Heart left ventricle (tissue), 16 donors: ENCODE results near the gene TIAM2. TPM values are rescaled to one million over a fixed set of nuclear protein-coding genes. Genes with fewer than 3 reads are reported as not detected.

Experiments used
- ATAC-seq, 4 donors: fragments of 200-7000 bp; cut with Tn5 transposase; one replicate each; pipeline ENCODE4 v1.9.1; 2020 to 2022; ENCODE audit warnings: moderate library complexity in 4 of 4, mild to moderate bottlenecking in 3 of 4, moderate number of reproducible peaks in 1 of 4
- DNase-seq, 5 donors: peaks; one replicate each; pipeline ENCODE4 v3.0.0-alpha.2; 2020
- H3K27ac ChIP-seq, 12 donors: fragments of 200-600 bp; sonication (generic) in 4 of 12; one replicate each; pipeline versions ENCODE4 v1.5.0 to v1.8.0; 2016 to 2022; ENCODE audit warnings: mild to moderate bottlenecking in 2 of 12
- H3K27me3 ChIP-seq, 9 donors: fragments of 200-600 bp; sonication (generic) in 2 of 9; one replicate each; pipeline versions ENCODE4 v1.5.1 to v1.8.0; 2016 to 2022; ENCODE audit warnings: mild to moderate bottlenecking in 3 of 9
- H3K36me3 ChIP-seq, 9 donors: fragments of 200-600 bp; sonication (generic) in 2 of 9; one replicate each; pipeline versions ENCODE4 v1.5.0 to v1.8.0; 2018 to 2022; ENCODE audit warnings: mild to moderate bottlenecking in 2 of 9
- H3K4me1 ChIP-seq, 12 donors: fragments of 200-600 bp; sonication (generic) in 4 of 12; one replicate each; pipeline versions ENCODE4 v1.5.0 to v1.8.0; 2016 to 2022; ENCODE audit warnings: mild to moderate bottlenecking in 3 of 12
- H3K4me3 ChIP-seq, 12 donors: fragments of 200-600 bp; sonication (generic) in 4 of 12; one replicate each; pipeline versions ENCODE4 v1.5.0 to v1.8.0; 2017 to 2022; ENCODE audit warnings: mild to moderate bottlenecking in 9 of 12, moderate library complexity in 4 of 12
- H3K9me3 ChIP-seq, 12 donors: fragments of 200-600 bp; sonication (generic) in 4 of 12; one replicate each; pipeline versions ENCODE4 v1.5.0 to v1.8.0; 2016 to 2022; ENCODE audit warnings: mild to moderate bottlenecking in 1 of 12
- CTCF ChIP-seq, 12 donors: fragments of 200-600 bp; sonication (generic) in 4 of 12; IDR thresholded peaks; one replicate each; pipeline versions ENCODE4 v1.5.0 to v1.8.0; 2018 to 2022; ENCODE audit warnings: antibody characterized with exemption in 12 of 12, mild to moderate bottlenecking in 5 of 12
- POLR2A ChIP-seq, 2 donors: fragments of 450-650 bp; IDR thresholded peaks; one replicate each; pipeline ENCODE4 v1.6.1; 2017; ENCODE audit warnings: antibody characterized with exemption in 2 of 2, mild to moderate bottlenecking in 2 of 2, moderate library complexity in 2 of 2
- WGBS, 4 donors: extraction: QIAGEN DNeasy Blood & Tissue Kit in 2 of 4; methylation state at CpG; one replicate each; pipeline versions ENCODE4 v1.1.5 to v1.1.7; 2013 to 2018; 5-methylcytosine and 5-hydroxymethylcytosine counted together
- intact Hi-C, 10 donors: fragments of 100-400 bp; cut with DNase I; formaldehyde crosslinking; loops; one replicate each; pipeline versions ENCODE4 v1.11.1 to v1.14.2; 2022
- polyA plus RNA-seq, 2 donors: library from polyadenylated mRNA; stranded (reverse); fragments of 200-250 nt; gene quantifications; one replicate each; pipeline ENCODE4 v1.2.3, GENCODE V29; 2013
- total RNA-seq, 9 donors: library from RNA; depleted of rRNA in 2 of 9; stranded (reverse); fragments of >200 nt in 2 of 9; fragmentation: NEBNext Ultra II Directional in 3 of 9; extraction: Animal tissue kit (Norgen Biotek cat#: 25700) in 3 of 9; gene quantifications; one replicate each; pipeline versions ENCODE4 v1.1.0 to v1.2.4, GENCODE V29; 2016 to 2023
- donor health status: ischemic (EF 13 %, LVEDD 7.1; RV severe dilation, severe dysfunction).
- donor health status: healthy with polysubstance abuse.
- donor health status: DM: no; HTN: yes; CAD: no.
- donor health status: DM: no; HTN: no; CAD: no.
- donor health status: ischemic (EF 25% LVEDD 6.9; RV normal size, moderate dysfunction).
- donor health status: ischemic (EF 25% LVEDD 5.7; RV mildly dilated, moderate dysfunction).
- donor health status: healthy.
- donor health status: DM: yes; HTN: yes; CAD: no.
- donor health status: ischemic (EF 35%, LVEDD 5.7; RV mildly dilated, moderate dysfunction).
- donor health status: nonischemic (EF 11% LVEDD 7.7; RV severe dilation, severe dysfunction).
- donor health status: DM: yes; HTN: yes; CAD: no.
- donor health status: PGD.
- donor health status: ischemic (EF 29% LVEDD 5.4; RV normal size, mild dysfunction).
- donor health status: nonischemic (EF 23%, LVEDD 6.1; RV moderate dilation, normal function).

The TIAM2 gene
- total and polyA plus RNA-seq, 11 donors: 4.6 to 16.5 (median 12.6) TPM

DNA sequence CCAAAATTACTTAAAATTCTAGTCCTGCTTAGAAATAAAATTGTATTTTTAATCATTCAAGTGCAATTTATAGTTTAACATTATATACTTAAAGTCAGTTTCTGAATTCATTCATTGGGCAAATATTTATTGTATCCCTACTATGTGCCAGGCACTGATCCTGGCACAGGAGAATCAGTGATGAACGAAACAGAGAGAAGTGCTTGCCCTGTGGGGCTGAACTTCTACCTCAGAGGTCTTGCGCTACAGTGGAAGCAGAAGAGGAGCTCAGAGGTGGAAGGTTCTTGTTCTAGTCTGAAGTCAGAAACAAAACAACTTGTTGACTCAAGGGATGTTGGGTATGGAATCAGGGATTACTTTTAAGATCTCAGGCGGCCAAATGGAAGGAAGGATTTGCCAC is 274.6 kb downstream of the TIAM2 start:
- Histone ChIP-seq H3K27me3 (no peaks in the 10 kb centered on the region), H3K4me1 (peaks cover 0 to 39% (median 15%) of the 10 kb centered on the region in 12 donors), H3K36me3 (peaks cover 0 to 3% (median 0%) of the 10 kb centered on the region in 9 donors), H3K9me3 (no peaks in the 10 kb centered on the region), H3K27ac (no peak overlapping the region), H3K4me3 (no peak overlapping the region)
- no peak for TF ChIP-seq CTCF (IDR thresholded peaks at IDR 0.05)
- TF ChIP-seq POLR2A (IDR thresholded peaks at IDR 0.05): no peak
- WGBS, 4 donors: 83% methylated on average over 3 of the region's 3 CpGs
- no peak for ATAC-seq
- intact Hi-C loops: no loop called here
- no peak for DNase-seq

GRCh38 chr6:155270561-155271091 is 275.5 kb downstream of the TIAM2 start:
- 87 to 93% (median 92%) methylated on average over 7 of the region's 7 CpGs for WGBS, 4 donors
- intact Hi-C loops: no loop called here
- Histone ChIP-seq H3K27ac (no peak overlapping the region), H3K4me3 (no peak overlapping the region), H3K9me3 (no peaks in the 10 kb centered on the region), H3K27me3 (no peaks in the 10 kb centered on the region), H3K36me3 (peaks cover 0 to 3% (median 0%) of the 10 kb centered on the region in 9 donors), H3K4me1 (peaks cover 0 to 44% (median 15%) of the 10 kb centered on the region in 12 donors)
- ATAC-seq (no peak), DNase-seq (no peak)
- TF ChIP-seq POLR2A (IDR thresholded peaks at IDR 0.05) (no peak), CTCF (IDR thresholded peaks at IDR 0.05) (no peak)

- H3K9me3 ChIP-seq: no peaks in the 10 kb centered on the region
- peaks cover 0 to 3% (median 0%) of the 10 kb centered on the region in 9 donors for H3K36me3 ChIP-seq
- no peaks in the 10 kb centered on the region for H3K27me3 ChIP-seq
- DNase-seq (no peak), ATAC-seq (no peak)
- intact Hi-C loops: no loop called here
- no peak overlapping the region for H3K27ac ChIP-seq
- H3K4me3 ChIP-seq: no peak overlapping the region
- H3K4me1 ChIP-seq: peaks cover 0 to 49% (median 15%) of the 10 kb centered on the region in 12 donors
- TF ChIP-seq POLR2A (IDR thresholded peaks at IDR 0.05) (no peak), CTCF (IDR thresholded peaks at IDR 0.05) (no peak)
Observed at GRCh38 chr6:155271145-155271544, 276.0 kb downstream of the TIAM2 start.

- intact Hi-C loops: no loop called here
- Histone ChIP-seq H3K9me3 (no peaks in the 10 kb centered on the region), H3K4me3 (no peak overlapping the region), H3K27me3 (no peaks in the 10 kb centered on the region), H3K36me3 (peaks cover 0 to 3% (median 0%) of the 10 kb centered on the region in 9 donors), H3K4me1 (peaks cover 0 to 60% (median 22%) of the 10 kb centered on the region in 12 donors), H3K27ac (peak overlapping the region in 11 of 12 donors; percentile 0 to 69 (median 22))
- no peak for DNase-seq
- no peak for ATAC-seq
- TF ChIP-seq POLR2A (IDR thresholded peaks at IDR 0.05) (no peak), CTCF (IDR thresholded peaks at IDR 0.05) (no peak)
- 81 to 84% (median 83%) methylated on average over 8 of the region's 8 CpGs for WGBS, 4 donors
Observed at GRCh38 chr6:155272353-155273232, 277.5 kb downstream of the TIAM2 start.
